ENCODE measurements around the gene METTL1. TPM values are rescaled to one million over a fixed set of nuclear protein-coding genes. Genes with fewer than 3 reads are reported as not detected.

The METTL1 gene
- total RNA-seq, 4 donors from 2014 or later, result 6.5 to 22.7 (median 17.9) TPM

DNA sequence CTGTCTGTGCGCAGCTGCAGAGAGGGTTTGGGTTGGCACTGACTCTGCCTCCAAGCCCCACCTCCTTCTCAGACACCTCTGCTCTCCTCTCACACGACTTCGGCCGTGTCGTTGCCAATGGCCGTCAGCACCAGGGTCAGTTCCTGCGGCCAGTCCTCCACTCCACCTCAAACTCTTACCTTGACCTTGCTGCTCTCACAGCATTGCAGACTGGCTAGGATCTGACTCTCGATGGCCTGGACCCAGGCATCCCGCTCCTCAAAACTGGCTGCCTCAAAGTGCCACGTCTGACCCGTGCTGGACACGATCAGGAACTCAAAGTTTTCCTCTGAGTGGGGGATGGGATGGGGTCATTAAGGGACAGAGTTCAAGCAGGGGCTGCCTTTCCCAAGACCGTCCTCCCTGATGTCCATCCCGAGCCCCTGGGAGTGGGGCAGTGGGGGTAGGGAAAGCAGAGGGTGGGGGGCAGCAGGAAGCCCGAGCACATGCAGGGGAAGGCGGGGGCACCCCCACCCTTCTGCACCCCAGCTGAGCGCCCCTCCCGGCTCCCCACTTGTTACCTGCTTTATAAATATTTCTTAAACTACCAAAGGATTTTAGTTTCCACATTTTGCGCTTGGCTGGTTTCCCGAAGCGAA is 44.0 kb downstream of the METTL1 start:
- H3K4me3 ChIP-seq, result no peak overlapping the region
- ATAC-seq (no peak), DNase-seq (no peak)
- H3K36me3 ChIP-seq, result no peaks in the 10 kb centered on the region
- intact Hi-C loops (cut with DNase I; ENCODE audit: low total_unique reads), result no loop called here
- peaks cover 4 to 19% of the 10 kb centered on the region in 2 donors for H3K4me1 ChIP-seq
- peaks cover 34 to 42% (median 41%) of the 10 kb centered on the region in 3 donors for H3K27me3 ChIP-seq
- H3K9me3 ChIP-seq, result no peaks in the 10 kb centered on the region
- in situ Hi-C loops (cut with MboI; ENCODE audit: low sequenced_read_pairs in 4 of 4), result no loop called here
- TF ChIP-seq, protein P1, sequence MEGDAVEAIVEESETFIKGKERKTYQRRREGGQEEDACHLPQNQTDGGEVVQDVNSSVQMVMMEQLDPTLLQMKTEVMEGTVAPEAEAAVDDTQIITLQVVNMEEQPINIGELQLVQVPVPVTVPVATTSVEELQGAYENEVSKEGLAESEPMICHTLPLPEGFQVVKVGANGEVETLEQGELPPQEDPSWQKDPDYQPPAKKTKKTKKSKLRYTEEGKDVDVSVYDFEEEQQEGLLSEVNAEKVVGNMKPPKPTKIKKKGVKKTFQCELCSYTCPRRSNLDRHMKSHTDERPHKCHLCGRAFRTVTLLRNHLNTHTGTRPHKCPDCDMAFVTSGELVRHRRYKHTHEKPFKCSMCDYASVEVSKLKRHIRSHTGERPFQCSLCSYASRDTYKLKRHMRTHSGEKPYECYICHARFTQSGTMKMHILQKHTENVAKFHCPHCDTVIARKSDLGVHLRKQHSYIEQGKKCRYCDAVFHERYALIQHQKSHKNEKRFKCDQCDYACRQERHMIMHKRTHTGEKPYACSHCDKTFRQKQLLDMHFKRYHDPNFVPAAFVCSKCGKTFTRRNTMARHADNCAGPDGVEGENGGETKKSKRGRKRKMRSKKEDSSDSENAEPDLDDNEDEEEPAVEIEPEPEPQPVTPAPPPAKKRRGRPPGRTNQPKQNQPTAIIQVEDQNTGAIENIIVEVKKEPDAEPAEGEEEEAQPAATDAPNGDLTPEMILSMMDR (IDR thresholded peaks at IDR 0.05 in 4 of 5, conservative IDR thresholded peaks at IDR 0.05 in 1 of 5), result no peak
- TF ChIP-seq POLR2A (IDR thresholded peaks at IDR 0.05), result no peak
- H3K27ac ChIP-seq, result peak overlapping the region in 3 of 4 donors; percentile 35 to 69 (median 56)

DNA sequence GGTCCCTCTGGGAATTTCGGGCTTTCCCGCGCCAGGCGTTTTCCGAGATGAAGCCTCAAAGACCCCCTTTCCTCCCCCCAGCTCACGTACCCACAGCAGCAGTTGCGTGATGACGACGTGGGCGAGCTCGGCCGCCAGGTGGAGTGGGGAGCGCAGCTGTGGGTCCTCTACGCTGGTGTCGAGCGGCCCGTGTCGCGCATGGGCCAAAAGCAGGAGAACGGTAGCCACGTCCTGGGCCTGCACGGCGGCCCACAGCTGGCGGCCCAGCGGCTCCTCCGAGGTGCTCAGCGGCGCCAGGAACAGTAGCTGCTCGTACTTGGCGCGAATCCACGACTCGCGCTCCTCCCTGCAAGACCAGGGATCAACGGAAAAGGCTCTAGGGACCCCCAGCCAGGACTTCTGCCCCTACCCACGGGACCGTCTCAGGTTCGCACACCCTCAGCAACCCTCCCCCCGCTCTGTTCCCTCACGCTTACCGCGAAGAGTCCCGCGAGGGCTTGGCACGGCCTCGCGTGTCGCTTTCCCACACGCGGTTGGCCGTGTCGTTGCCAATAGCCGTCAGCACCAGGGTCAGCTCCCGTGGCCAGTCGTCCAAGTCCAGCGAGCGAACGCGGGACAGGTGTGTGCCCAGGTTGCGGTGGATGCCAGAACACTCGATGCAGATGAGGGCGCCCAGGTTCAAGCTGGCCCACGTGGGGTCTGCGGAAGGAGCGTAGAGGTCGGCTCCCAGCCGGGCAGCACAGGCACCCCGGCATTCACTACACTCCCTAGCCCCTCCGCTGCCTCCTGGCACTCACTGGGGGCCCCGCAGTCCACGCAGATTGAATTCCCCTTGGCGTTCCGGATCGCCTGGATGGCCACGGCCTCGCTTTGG is 44.8 kb downstream of the METTL1 start:
- in situ Hi-C loops (cut with MboI; ENCODE audit: low sequenced_read_pairs in 4 of 4), result no loop called here
- Histone ChIP-seq H3K4me1 (peaks cover 4 to 19% of the 10 kb centered on the region in 2 donors), H3K4me3 (peak overlapping the region; percentile 58 to 75 (median 62)), H3K9me3 (no peaks in the 10 kb centered on the region), H3K36me3 (no peaks in the 10 kb centered on the region), H3K27me3 (peaks cover 29 to 42% (median 41%) of the 10 kb centered on the region in 3 donors), H3K27ac (peak overlapping the region; percentile 50 to 69 (median 54))
- DNase-seq (no peak), ATAC-seq (peak; percentile 16 to 62)
- no peak for TF ChIP-seq POLR2A (IDR thresholded peaks at IDR 0.05)
- TF ChIP-seq, protein P1 (IDR thresholded peaks at IDR 0.05 in 4 of 5, conservative IDR thresholded peaks at IDR 0.05 in 1 of 5), result peak in 4 of 5 experiments; percentile 30 to 50 (median 36)
- intact Hi-C loops (cut with DNase I; ENCODE audit: low total_unique reads), result no loop called here

DNA sequence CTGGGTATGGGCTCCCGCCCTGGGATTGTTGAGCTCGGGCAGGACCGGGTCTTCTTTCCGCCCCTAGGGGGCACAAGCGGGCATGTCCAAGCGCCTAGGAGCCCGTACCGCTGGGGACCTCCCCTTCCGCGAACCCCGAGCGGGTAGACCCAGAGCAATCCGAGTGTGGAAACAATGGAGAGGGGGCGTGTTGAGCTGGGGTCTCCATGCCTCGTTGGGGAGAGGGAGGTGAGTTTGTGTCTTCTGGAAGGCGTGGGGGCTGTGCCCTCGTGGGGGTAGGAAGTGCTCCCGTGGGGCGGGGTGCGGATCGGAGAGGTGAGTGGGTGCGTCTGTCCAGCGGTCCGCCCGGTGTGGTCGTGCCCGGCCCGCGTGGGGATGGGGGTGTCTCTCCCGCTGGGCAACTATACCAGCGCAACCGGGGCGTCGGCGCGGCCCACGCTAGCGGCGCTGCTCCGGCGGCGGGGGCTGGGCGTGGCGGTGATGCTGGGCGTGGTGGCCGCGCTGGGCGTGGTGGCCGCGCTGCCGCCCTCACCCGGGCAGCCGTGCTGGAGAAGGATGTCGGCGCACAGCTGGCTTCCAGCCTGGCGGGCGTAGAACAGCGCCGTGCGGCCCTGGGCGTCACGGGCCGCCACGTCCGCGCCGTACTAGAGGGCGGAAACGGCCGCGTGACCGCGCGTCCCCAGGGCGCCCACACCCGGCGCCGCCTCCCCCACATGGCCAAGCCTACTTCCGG is 45.6 kb downstream of the METTL1 start:
- peaks cover 29 to 42% (median 41%) of the 10 kb centered on the region in 3 donors for H3K27me3 ChIP-seq
- in situ Hi-C loops (cut with MboI; ENCODE audit: low sequenced_read_pairs in 4 of 4), result no loop called here
- peaks cover 4 to 19% of the 10 kb centered on the region in 2 donors for H3K4me1 ChIP-seq
- H3K9me3 ChIP-seq, result no peaks in the 10 kb centered on the region
- no peaks in the 10 kb centered on the region for H3K36me3 ChIP-seq
- DNase-seq (peak; percentile 23 to 51), ATAC-seq (peak; percentile 53 to 66)
- peak overlapping the region; percentile 58 to 75 (median 62) for H3K4me3 ChIP-seq
- TF ChIP-seq, protein P1 (IDR thresholded peaks at IDR 0.05 in 4 of 5, conservative IDR thresholded peaks at IDR 0.05 in 1 of 5), result peak in 4 of 5 experiments; percentile 51 to 75 (median 58)
- TF ChIP-seq POLR2A (IDR thresholded peaks at IDR 0.05), result peak in 1 of 2 donors; percentile 14
- peak overlapping the region; percentile 50 to 69 (median 60) for H3K27ac ChIP-seq
- intact Hi-C loops (cut with DNase I; ENCODE audit: low total_unique reads), result no loop called here

DNA sequence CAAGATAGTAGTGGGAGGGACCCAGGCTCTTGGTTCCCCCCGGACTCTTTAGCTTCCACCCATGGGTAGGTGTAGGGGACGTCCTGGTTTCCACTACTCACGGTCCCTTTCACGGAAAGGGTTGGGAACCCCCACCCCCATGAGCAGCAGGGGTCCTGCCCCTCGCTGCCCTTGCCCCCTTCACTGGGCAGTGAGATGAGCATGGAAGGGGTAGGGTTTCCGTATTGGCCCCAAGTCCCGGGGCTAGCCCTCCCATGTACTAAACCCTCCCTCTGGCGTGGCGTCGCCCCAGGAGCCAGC is 46.1 kb downstream of the METTL1 start:
- in situ Hi-C loops (cut with MboI; ENCODE audit: low sequenced_read_pairs in 4 of 4), result no loop called here
- ATAC-seq, result no peak
- TF ChIP-seq, protein P1 (IDR thresholded peaks at IDR 0.05 in 4 of 5, conservative IDR thresholded peaks at IDR 0.05 in 1 of 5), result no peak
- TF ChIP-seq POLR2A (IDR thresholded peaks at IDR 0.05), result no peak
- peaks cover 29 to 42% (median 41%) of the 10 kb centered on the region in 3 donors for H3K27me3 ChIP-seq
- H3K9me3 ChIP-seq, result no peaks in the 10 kb centered on the region
- peaks cover 4 to 19% of the 10 kb centered on the region in 2 donors for H3K4me1 ChIP-seq
- intact Hi-C loops (cut with DNase I; ENCODE audit: low total_unique reads), result no loop called here
- H3K36me3 ChIP-seq, result peaks cover 0 to 4% of the 10 kb centered on the region in 2 donors
- H3K4me3 ChIP-seq, result peak overlapping the region; percentile 58 to 75 (median 62)
- peak overlapping the region; percentile 22 to 69 (median 60) for H3K27ac ChIP-seq
- DNase-seq, result no peak
